ENCODE results near the gene SLC46A2. TPM values are rescaled to one million over a fixed set of nuclear protein-coding genes. Genes with fewer than 3 reads are reported as not detected.

The SLC46A2 gene
- total and polyA plus RNA-seq, 11 donors, result 0.08 to 0.45 (median 0.18) TPM; not detected in 7

- Histone ChIP-seq H3K4me1 (peaks cover 0 to 46% (median 2%) of the 10 kb centered on the region in 12 donors), H3K27ac (no peak overlapping the region), H3K36me3 (peaks cover 0 to 23% (median 8%) of the 10 kb centered on the region in 9 donors), H3K4me3 (no peak overlapping the region), H3K27me3 (no peaks in the 10 kb centered on the region), H3K9me3 (no peaks in the 10 kb centered on the region)
- TF ChIP-seq POLR2A (IDR thresholded peaks at IDR 0.05) (no peak), CTCF (IDR thresholded peaks at IDR 0.05) (no peak)
- no peak for ATAC-seq
- intact Hi-C loops (cut with DNase I), result no loop called here
- DNase-seq, result no peak
- 95 to 99% (median 97%) methylated on average over 7 of the region's 7 CpGs for WGBS, 4 donors
Measured at GRCh38 chr9:112864982-112865381, 25.7 kb downstream of the SLC46A2 start.

GRCh38 chr9:112864403-112864802 lies 26.3 kb downstream of the SLC46A2 start:
- WGBS, 4 donors, result 57 to 85% (median 60%) methylated on average over 3 of the region's 3 CpGs
- peaks cover 0 to 17% (median 8%) of the 10 kb centered on the region in 9 donors for H3K36me3 ChIP-seq
- H3K9me3 ChIP-seq, result no peaks in the 10 kb centered on the region
- intact Hi-C loops (cut with DNase I), result no loop called here
- peaks cover 0 to 51% (median 2%) of the 10 kb centered on the region in 12 donors for H3K4me1 ChIP-seq
- no peak for TF ChIP-seq CTCF (IDR thresholded peaks at IDR 0.05)
- TF ChIP-seq POLR2A (IDR thresholded peaks at IDR 0.05), result no peak
- no peaks in the 10 kb centered on the region for H3K27me3 ChIP-seq
- DNase-seq, result no peak
- ATAC-seq, result no peak
- H3K27ac ChIP-seq, result peak overlapping the region in 1 of 12 donors; percentile 92
- H3K4me3 ChIP-seq, result no peak overlapping the region

GRCh38 chr9:112863746-112864145 lies 26.9 kb downstream of the SLC46A2 start:
- ATAC-seq, result no peak
- Histone ChIP-seq H3K27ac (peak overlapping the region in 3 of 12 donors; percentile 13 to 92 (median 19)), H3K4me1 (peaks cover 0 to 56% (median 2%) of the 10 kb centered on the region in 12 donors), H3K36me3 (peaks cover 0 to 10% (median 3%) of the 10 kb centered on the region in 9 donors), H3K27me3 (no peaks in the 10 kb centered on the region), H3K4me3 (no peak overlapping the region), H3K9me3 (no peaks in the 10 kb centered on the region)
- 88 to 95% (median 92%) methylated on average over 2 of the region's 2 CpGs for WGBS, 4 donors
- no peak for DNase-seq
- TF ChIP-seq CTCF (IDR thresholded peaks at IDR 0.05) (no peak), POLR2A (IDR thresholded peaks at IDR 0.05) (no peak)
- intact Hi-C loops (cut with DNase I), result no loop called here

GRCh38 chr9:112863214-112863613 lies 27.5 kb downstream of the SLC46A2 start:
- Histone ChIP-seq H3K27ac (peak overlapping the region in 6 of 12 donors; percentile 2 to 92 (median 36)), H3K9me3 (no peaks in the 10 kb centered on the region), H3K27me3 (no peaks in the 10 kb centered on the region), H3K4me3 (no peak overlapping the region), H3K4me1 (peaks cover 0 to 61% (median 2%) of the 10 kb centered on the region in 12 donors), H3K36me3 (peaks cover 0 to 5% (median 0%) of the 10 kb centered on the region in 9 donors)
- TF ChIP-seq POLR2A (IDR thresholded peaks at IDR 0.05) (no peak), CTCF (IDR thresholded peaks at IDR 0.05) (no peak)
- intact Hi-C loops (cut with DNase I), result no loop called here
- peak; percentile 16 to 63 (median 56) for ATAC-seq
- DNase-seq, result peak in 2 of 5 donors; percentile 47 to 54
- 30 to 47% (median 38%) methylated on average over 4 of the region's 4 CpGs for WGBS, 4 donors

All from heart left ventricle (tissue), 16 donors.